ENCODE data around the gene RAB10. TPM values are rescaled to one million over a fixed set of nuclear protein-coding genes. Genes with fewer than 3 reads are reported as not detected.

The RAB10 gene
- total RNA-seq, 1 donor from 2014 or later = 192 TPM

DNA sequence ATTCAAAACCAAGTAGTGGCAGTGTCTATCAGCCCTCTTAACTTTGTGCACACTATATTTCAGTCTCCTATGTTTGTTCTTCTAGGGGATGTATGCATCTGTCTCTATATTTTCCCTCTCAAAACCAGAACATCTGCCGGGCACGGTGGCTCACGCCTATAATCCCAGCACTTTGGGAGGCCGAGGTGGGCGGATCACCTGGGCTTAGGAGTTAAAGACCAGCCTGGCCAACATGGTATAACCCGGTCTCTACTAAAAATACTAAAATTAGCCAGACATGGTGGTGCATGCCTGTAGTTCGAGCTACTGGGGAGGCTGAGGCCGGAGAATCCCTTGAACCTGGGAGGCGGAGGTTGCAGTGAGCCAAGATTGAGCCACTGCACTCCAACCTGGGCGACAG, 129.1 kb downstream of the RAB10 start:
- no peaks in the 10 kb centered on the region for H3K36me3 ChIP-seq (ENCODE audit: insufficient read depth, low read length)
- H3K9me3 ChIP-seq (ENCODE audit: insufficient read depth, low read depth, low read length) = no peaks in the 10 kb centered on the region
- no peak overlapping the region for H2AFZ ChIP-seq (ENCODE audit: low read depth, low read length)
- H3K79me2 ChIP-seq (ENCODE audit: insufficient read depth, low read length) = no peaks in the 10 kb centered on the region
- H3K9ac ChIP-seq (ENCODE audit: low read length) = no peak overlapping the region
- TF ChIP-seq CTCF (IDR thresholded peaks at IDR 0.05; ENCODE audit: insufficient read depth, low read depth, low read length) (no peak), EZH2 (IDR thresholded peaks at IDR 0.05; ENCODE audit: insufficient read depth, low read length) (no peak)
- H3K27me3 ChIP-seq (ENCODE audit: insufficient read depth, low read length) = peaks cover 2% of the 10 kb centered on the region
- no peak for DNase-seq (ENCODE audit: low read depth)
- no peaks in the 10 kb centered on the region for H3K4me1 Mint-ChIP-seq (ENCODE audit: low read depth, unreplicated experiment)
- no peaks in the 10 kb centered on the region for H3K36me3 Mint-ChIP-seq (ENCODE audit: low read depth, unreplicated experiment)
- H3K4me3 Mint-ChIP-seq (ENCODE audit: unreplicated experiment) = no peak overlapping the region
- H3K27me3 Mint-ChIP-seq (ENCODE audit: low read depth, unreplicated experiment) = peaks cover 3% of the 10 kb centered on the region
- no peaks in the 10 kb centered on the region for H3K4me1 ChIP-seq (ENCODE audit: insufficient read depth, low read length)
- no peak overlapping the region for H3K4me3 ChIP-seq (ENCODE audit: insufficient read depth, low read depth, low read length)
- H4K20me1 ChIP-seq (ENCODE audit: insufficient read depth, low read length) = no peaks in the 10 kb centered on the region
- H3K27ac ChIP-seq (ENCODE audit: low read depth, low read length) = no peak overlapping the region
- no peaks in the 10 kb centered on the region for H3K9me3 Mint-ChIP-seq (ENCODE audit: unreplicated experiment)
- H3K27ac Mint-ChIP-seq (ENCODE audit: unreplicated experiment) = no peak overlapping the region
- H3K4me2 ChIP-seq (ENCODE audit: low read length) = no peak overlapping the region
- no peak for FAIRE-seq

DNA sequence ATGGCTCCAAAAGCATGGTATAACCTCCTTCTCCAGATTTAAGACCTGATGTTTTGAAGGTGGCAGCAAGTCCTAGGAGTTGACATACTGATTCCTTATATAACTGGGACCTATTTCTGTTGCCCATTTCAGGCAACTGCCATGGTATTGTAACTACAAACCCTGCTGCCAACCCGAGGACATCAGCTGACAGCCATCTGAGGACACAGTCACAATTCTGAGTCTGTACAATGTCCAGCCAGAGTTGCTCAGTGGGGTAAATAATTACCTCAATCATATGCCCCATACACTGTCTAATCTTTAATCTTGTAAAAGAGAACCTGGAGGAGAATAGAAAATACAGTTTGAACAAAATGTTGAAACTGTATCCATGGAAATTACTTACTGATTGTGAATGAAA, 130.3 kb downstream of the RAB10 start:
- Mint-ChIP-seq H3K4me3 (ENCODE audit: unreplicated experiment) (no peak overlapping the region), H3K4me1 (ENCODE audit: low read depth, unreplicated experiment) (no peaks in the 10 kb centered on the region), H3K27ac (ENCODE audit: unreplicated experiment) (no peak overlapping the region), H3K27me3 (ENCODE audit: low read depth, unreplicated experiment) (peaks cover 4% of the 10 kb centered on the region), H3K9me3 (ENCODE audit: unreplicated experiment) (no peaks in the 10 kb centered on the region), H3K36me3 (ENCODE audit: low read depth, unreplicated experiment) (no peaks in the 10 kb centered on the region)
- DNase-seq (ENCODE audit: low read depth) = no peak
- TF ChIP-seq CTCF (IDR thresholded peaks at IDR 0.05; ENCODE audit: insufficient read depth, low read depth, low read length) (no peak), EZH2 (IDR thresholded peaks at IDR 0.05; ENCODE audit: insufficient read depth, low read length) (no peak)
- no peaks in the 10 kb centered on the region for H4K20me1 ChIP-seq (ENCODE audit: insufficient read depth, low read length)
- H3K4me3 ChIP-seq (ENCODE audit: insufficient read depth, low read depth, low read length) = no peak overlapping the region
- no peaks in the 10 kb centered on the region for H3K79me2 ChIP-seq (ENCODE audit: insufficient read depth, low read length)
- no peaks in the 10 kb centered on the region for H3K36me3 ChIP-seq (ENCODE audit: insufficient read depth, low read length)
- FAIRE-seq = no peak
- H2AFZ ChIP-seq (ENCODE audit: low read depth, low read length) = no peak overlapping the region
- peaks cover 2% of the 10 kb centered on the region for H3K27me3 ChIP-seq (ENCODE audit: insufficient read depth, low read length)
- no peaks in the 10 kb centered on the region for H3K4me1 ChIP-seq (ENCODE audit: insufficient read depth, low read length)
- no peak overlapping the region for H3K4me2 ChIP-seq (ENCODE audit: low read length)
- H3K9me3 ChIP-seq (ENCODE audit: insufficient read depth, low read depth, low read length) = no peaks in the 10 kb centered on the region
- no peak overlapping the region for H3K9ac ChIP-seq (ENCODE audit: low read length)
- no peak overlapping the region for H3K27ac ChIP-seq (ENCODE audit: low read depth, low read length)

DNA sequence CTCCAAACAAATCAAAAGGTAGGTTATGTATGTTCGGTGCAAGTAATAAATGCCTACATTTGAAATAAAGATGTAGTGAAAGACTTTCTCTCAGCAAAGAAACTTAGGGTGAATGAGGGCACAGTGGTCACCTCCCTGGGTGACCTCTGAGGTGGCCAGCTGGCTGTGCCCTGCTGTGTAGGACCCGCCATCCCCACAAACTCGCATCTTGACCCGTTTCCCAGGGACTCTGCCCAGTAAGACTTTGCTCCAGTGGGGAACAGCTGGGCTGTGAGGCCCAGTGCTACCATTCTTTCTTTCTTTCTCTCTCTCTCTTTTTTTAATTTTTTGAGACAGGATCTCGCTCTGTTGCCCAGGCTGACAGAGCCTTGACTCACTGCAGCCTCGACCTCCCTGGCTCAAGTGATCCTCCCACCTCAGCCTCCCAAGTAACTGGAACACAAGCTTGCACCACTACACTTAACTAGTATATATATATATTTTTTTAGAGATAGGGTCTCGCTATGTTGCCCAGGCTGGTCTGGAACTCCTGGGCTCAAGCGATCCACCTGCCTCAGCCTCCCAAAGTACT, 130.8 kb downstream of the RAB10 start:
- DNase-seq (ENCODE audit: low read depth) (no peak), FAIRE-seq (no peak)
- H3K4me3 ChIP-seq (ENCODE audit: insufficient read depth, low read depth, low read length) = no peak overlapping the region
- no peak overlapping the region for H2AFZ ChIP-seq (ENCODE audit: low read depth, low read length)
- peaks cover 9% of the 10 kb centered on the region for H3K27me3 Mint-ChIP-seq (ENCODE audit: low read depth, unreplicated experiment)
- no peaks in the 10 kb centered on the region for H3K9me3 Mint-ChIP-seq (ENCODE audit: unreplicated experiment)
- no peaks in the 10 kb centered on the region for H4K20me1 ChIP-seq (ENCODE audit: insufficient read depth, low read length)
- no peak overlapping the region for H3K9ac ChIP-seq (ENCODE audit: low read length)
- no peaks in the 10 kb centered on the region for H3K4me1 Mint-ChIP-seq (ENCODE audit: low read depth, unreplicated experiment)
- H3K27me3 ChIP-seq (ENCODE audit: insufficient read depth, low read length) = peaks cover 2% of the 10 kb centered on the region
- no peak overlapping the region for H3K4me3 Mint-ChIP-seq (ENCODE audit: unreplicated experiment)
- H3K4me1 ChIP-seq (ENCODE audit: insufficient read depth, low read length) = no peaks in the 10 kb centered on the region
- no peaks in the 10 kb centered on the region for H3K79me2 ChIP-seq (ENCODE audit: insufficient read depth, low read length)
- H3K36me3 Mint-ChIP-seq (ENCODE audit: low read depth, unreplicated experiment) = no peaks in the 10 kb centered on the region
- no peaks in the 10 kb centered on the region for H3K9me3 ChIP-seq (ENCODE audit: insufficient read depth, low read depth, low read length)
- no peaks in the 10 kb centered on the region for H3K36me3 ChIP-seq (ENCODE audit: insufficient read depth, low read length)
- H3K4me2 ChIP-seq (ENCODE audit: low read length) = no peak overlapping the region
- no peak for TF ChIP-seq CTCF (IDR thresholded peaks at IDR 0.05; ENCODE audit: insufficient read depth, low read depth, low read length)
- TF ChIP-seq EZH2 (IDR thresholded peaks at IDR 0.05; ENCODE audit: insufficient read depth, low read length) = no peak
- H3K27ac ChIP-seq (ENCODE audit: low read depth, low read length) = no peak overlapping the region
- no peak overlapping the region for H3K27ac Mint-ChIP-seq (ENCODE audit: unreplicated experiment)

All from astrocyte (in vitro differentiated cells and primary cell).